ENCODE results near the gene ACAP1.

The ACAP1 gene, protein sequence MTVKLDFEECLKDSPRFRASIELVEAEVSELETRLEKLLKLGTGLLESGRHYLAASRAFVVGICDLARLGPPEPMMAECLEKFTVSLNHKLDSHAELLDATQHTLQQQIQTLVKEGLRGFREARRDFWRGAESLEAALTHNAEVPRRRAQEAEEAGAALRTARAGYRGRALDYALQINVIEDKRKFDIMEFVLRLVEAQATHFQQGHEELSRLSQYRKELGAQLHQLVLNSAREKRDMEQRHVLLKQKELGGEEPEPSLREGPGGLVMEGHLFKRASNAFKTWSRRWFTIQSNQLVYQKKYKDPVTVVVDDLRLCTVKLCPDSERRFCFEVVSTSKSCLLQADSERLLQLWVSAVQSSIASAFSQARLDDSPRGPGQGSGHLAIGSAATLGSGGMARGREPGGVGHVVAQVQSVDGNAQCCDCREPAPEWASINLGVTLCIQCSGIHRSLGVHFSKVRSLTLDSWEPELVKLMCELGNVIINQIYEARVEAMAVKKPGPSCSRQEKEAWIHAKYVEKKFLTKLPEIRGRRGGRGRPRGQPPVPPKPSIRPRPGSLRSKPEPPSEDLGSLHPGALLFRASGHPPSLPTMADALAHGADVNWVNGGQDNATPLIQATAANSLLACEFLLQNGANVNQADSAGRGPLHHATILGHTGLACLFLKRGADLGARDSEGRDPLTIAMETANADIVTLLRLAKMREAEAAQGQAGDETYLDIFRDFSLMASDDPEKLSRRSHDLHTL

DNA sequence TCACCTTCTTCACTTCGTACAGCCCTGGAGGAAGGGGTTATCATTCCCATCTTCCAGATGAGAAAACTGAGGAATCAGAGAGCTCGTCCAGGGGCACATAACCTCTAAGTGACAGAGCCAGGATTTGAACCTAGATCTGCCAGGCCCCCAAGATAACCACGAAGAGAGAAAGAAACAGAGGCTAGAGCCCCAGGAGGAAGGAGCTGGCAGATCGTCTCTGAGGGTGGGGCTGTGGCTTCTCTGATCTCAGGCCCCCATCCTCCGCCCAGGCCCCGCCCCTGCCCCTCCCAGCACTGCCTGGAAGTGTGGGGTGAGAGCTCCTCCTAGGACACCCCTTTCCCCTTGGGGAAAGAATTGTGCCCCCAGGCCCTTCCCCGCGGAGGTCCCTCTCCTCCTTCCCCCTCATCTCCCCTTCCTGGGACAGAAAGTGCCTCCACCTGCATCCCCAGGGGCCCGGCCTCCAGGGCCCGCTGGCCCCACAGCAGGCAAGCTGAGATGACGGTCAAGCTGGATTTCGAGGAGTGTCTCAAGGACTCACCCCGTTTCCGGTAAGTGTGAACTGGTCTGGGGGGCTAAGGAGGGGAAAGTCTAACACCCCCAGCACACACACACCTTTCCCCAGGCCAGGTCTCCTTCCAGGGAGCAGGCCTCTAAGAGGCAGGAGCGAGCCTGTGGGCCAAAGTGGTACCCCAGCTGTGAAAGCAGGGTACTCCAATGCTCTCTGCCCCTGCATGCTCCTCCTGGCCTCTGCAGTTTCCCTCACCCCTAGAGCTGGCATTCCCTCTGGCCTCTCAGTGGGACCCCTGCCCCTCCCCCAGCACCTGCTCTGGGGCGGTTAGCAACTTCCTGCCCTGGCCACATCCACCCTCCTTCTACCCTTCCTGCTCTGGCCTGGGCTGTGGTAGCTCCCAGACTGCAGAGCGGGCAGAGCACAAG lies at the start of gene ACAP1:
ACAP1 (plus strand) TSS at position 290 of the 936 bp plus-strand sequence; CDS start at position 496, 206 bp downstream.
- DNase-seq, result no peak

DNA sequence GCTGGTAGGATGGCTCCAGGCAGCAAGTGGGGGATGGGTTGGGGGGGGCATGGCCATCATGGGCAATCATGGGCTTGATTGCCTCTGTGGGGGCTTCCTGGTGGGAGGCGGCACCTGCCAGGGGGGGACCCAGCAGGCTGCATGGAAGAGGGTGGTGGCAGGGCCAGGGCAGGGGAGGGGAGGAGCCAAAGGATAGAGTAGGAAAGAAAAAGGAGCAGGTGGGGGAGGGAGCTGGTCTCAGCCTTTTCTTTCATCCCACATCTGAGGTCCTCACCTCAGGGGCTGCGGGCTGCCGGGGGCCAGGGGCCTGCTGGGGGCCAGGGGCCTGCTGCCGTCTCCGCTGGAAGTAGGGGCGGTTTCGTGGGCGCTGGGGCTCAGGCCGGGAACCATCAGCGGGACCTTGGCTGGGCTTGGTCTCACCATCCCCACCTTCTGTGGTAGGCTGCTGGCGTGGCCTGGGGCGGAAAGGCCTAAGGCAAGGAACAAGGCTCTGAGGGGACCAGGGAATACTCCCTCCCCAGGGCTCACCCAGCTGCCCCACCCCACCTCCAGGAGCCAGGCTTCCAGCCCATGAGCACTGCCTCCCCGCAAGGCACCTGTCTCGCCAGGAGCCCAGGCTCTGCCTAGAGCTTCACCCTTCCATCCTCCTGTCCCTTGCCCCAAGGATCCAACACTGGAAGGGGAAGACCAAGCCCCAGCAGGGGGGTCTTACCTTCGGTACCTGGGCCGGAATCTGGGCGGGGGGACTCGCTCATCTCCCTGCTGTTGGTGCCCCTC lies 46.9 kb upstream of the ACAP1 start:
- no peak for DNase-seq

DNA sequence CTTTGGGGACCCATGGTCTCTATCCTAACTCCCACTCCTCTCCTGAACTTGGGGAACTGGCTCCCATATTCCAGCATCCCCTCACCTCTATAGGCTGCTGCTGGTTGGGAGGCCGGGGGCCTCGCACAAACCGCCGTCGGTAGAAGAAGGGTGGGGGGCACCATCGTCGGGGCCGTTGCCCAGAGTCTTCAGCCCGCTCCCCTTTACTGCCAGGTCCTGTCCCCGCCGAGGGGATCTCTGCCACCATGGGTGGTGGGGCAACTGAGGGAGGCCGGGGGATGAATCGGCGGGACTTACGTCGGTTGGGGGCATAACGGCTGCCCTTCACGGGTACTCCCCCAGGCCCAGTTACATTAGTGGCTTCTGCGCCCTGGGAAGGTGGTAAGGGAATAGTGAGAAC lies 46.2 kb upstream of the ACAP1 start:
- no peak for DNase-seq

DNA sequence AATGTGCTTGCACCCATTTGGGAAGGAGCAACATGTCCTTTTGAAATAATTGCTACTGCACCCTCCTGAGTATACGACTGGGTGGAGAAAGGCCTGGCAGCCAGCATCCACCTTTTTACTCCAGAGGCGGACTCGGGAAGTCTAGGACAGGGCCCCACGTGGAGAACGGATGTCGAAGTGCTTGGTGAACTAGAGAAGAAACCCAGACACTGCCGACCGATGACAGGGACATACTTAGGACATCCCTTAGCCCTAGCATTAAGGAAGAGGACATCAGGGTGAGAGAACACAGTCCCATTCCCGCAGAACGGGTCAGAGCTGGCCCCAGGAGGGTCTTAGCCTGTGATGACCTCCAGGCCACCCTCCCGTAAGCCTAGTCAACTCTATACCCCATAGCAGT lies 45.6 kb upstream of the ACAP1 start:
- no peak for DNase-seq

DNA sequence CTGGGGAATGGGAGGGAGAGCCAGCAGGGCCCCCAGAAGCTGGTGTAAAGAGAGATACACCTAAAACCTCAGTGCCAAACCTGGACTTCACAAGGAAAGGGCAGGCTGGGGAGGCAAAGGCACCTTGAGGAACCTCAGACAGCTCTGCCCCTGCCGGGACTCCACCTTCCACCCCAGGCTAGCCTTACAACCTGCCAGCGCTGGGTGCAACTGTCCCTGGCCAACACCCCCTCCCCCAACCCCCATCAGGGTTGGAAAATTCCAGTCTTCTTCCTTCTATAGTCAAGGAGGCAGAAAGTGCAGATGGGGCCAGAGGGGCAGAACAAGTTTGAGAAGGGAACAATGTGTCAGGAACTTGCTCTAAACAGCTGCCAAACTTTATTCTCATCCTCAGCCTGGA lies 44.1 kb upstream of the ACAP1 start:
- no peak for DNase-seq

DNA sequence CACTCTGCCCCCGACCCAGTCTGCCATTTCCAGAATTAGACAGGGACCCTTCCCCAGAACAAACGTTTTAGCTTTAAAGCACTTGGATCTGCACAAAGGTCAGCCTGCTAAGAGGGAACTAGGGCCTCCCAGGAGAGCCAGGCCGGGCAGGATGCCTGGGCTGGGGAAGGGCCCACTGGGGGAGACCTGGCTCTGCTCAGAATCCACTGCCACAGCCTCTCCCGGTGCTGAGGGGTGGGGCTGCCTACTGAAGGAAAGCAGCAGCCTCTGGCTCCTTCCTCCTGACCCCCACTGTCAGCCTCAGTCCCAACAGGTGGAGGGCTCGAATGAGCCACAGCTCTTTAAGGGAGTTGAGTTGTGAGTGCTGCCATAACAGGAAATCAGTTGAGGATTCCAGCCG lies 43.6 kb upstream of the ACAP1 start:
- DNase-seq, result no peak

DNA sequence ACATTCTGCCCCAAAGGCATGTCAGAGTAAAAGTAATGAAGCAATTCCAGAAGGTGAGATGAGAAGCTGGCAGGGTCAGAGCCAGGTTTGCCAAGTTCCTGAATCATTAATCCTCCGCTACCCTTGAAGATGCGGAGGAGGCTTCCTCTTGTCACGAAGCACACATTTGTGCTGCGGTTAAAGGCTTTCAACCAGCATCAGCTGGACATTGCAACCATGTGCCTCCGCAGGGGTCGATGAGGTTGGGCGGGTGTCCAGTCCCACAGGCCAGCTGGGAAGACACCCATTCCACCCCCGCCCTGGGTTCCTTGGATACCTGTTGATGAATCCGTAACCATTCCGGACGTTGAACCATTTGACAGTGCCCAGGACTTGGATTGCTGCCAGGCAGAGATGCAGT lies 43.2 kb upstream of the ACAP1 start:
- DNase-seq, result no peak

DNA sequence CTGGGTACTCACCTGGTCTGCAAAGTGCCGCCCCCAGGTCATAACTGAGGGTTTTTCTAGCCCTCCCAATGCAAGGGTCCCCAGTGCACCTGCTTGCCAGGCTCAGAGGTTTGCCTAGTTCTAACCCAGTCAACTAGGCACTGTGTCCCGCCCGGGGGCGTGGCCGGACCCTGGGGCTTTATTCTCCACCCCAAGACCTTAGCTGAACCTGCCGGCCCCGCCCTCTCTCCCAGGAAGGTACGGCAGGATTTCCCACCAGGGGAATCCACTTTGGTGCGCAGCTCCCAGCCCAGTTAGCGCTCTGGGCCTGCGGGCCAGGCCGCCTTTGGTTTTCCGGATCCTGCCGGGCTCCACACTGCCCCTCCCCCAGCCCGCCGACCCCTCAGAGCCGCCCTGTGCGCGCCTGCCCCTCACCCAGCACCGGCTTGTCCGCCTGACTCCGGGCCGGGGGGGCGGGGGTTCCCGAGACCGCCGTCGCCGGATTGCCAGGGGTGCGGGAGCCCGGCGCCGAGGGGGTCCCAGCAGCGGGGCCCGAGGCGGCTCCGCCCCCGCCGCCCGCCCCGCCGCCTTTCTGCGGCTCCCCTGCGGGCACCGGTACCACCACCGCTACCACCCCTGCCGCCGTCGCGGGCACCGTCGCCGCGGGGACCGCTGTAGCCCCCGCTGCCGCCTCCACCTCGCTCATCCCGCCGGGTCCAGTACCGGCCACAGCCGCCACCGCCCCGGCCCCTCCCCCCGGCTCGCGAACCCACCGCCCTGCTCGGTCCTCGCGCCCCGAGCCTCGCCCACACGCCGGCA lies 42.3 kb upstream of the ACAP1 start:
- DNase-seq, result no peak

DNA sequence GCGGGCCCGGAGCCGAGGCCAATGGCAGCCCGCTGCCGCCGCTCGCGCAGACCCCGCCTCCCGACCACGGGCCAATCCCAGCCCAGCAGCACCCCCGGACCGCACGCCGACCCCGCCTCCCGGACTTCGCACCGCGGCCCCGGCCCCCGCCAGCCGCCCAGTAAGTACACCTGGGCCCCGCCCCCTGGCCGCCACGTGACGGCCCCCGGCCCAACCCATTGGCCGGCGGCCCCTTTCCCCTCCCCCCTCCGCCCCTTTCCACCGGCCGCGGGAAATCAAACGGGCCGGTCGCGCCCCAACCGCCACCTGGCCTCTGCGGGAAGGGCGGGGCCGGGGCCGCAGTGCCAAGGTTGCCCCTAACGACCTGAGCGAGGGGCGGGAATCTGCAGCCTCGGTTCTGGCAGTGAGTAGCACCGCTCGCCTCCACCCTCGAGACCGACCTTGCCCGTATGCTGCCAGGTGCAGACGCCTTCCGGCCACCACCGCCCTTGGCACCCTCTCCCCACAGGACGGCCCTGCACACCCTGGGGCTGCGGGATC lies 41.6 kb upstream of the ACAP1 start, which contains the start of gene YBX2:
YBX2 (minus strand) TSS at position 26 of the 540 bp plus-strand sequence. CDS start 139 bp downstream, outside the sequence.
- peak; percentile 74 for DNase-seq

DNA sequence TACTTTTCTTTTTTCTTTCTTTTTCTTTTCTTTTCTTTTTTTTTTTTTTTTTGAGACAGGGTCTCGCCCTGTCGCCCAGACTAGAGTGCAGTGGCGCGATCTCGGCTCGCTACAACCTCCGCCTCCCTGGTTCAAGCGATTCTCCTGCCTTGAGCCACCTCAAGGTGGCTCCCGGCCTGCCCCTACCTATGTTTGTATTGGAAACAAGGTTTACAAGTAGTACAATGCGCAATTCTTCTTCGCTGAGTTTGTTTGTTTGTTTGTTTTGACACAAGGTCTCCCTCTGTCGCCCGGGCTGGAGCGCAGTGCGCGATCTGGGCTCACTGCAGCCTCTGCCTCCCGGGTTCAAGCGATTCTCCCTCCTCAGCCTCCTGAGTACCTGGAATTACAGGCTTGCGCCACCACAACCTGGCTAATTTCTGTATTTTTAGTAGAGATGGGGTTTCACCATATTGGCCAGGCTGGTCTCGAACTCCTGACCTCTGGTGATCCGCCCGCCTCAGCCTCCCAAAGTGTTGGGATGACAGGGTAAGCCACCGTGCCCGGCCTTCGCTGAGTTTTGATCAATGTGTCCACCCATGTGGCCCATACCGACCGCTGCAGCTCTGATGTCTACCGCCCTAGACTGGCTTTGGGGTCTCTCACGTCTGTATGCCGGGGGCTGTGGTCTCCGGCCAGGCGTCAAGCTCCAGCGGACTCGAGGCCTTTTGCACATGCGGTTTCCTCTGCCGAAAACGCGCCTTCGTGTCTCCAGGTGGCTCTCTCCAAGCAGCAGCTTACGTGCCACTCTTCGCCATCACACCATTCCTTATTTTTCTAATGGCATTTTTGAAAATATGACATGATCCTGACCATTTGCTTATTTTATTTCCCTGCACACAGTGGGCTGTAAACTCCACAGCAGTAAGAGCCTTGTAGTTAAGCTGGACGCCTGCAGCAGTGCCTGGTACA lies 40.8 kb upstream of the ACAP1 start:
- DNase-seq, result no peak

DNA sequence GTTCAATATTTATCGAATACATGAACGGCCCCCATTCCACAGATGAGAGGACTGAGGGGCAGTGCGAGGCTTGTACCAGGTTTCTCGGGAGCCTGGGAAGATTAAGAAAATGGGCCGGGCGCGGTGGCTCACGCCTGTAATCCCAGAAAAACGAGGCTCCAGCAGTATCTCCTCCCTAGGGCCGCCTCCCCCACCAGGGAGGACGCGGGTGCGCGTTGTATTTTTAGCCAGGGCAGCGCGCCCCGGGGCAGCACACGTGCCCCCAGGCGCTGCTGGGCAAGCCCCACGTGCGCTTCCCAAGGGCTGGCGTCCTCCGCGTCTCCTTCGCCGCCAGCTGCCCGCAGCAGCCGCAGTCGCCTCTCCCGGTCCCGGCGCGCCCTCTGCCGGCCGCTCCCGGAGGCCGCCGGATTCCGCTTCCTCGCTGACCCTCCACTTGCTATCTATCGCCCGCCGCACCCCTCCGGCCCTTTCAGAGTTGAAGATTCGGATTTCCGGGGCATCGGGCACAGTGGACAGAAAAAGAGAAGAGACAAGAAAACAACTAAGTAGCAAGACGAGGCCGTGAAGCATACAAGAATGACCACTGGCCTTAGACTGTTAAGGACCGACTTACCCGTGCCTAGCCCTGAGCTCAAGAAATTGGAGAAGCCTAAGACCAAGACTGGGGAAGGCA lies 40.0 kb upstream of the ACAP1 start:
- DNase-seq, result peak; percentile 44

DNA sequence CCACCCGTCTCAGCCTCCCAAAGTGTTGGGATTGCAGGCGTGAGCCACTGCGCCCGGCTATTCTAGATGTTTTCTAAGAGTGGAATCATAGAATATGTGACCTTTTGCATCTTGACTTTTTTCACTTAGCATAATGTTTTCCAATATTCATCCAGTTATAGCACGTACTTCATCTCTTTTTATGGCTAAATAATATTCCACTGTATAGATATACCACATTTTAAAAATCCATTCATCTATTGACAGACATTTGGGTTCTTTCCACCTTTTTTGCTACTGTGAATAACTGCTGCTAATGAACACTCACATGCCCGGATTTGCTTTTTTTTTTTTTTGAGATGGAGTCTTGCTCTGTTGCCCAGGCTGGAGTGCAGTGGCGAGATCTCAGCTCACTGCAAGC lies 32.1 kb upstream of the ACAP1 start:
- no peak for DNase-seq

DNA sequence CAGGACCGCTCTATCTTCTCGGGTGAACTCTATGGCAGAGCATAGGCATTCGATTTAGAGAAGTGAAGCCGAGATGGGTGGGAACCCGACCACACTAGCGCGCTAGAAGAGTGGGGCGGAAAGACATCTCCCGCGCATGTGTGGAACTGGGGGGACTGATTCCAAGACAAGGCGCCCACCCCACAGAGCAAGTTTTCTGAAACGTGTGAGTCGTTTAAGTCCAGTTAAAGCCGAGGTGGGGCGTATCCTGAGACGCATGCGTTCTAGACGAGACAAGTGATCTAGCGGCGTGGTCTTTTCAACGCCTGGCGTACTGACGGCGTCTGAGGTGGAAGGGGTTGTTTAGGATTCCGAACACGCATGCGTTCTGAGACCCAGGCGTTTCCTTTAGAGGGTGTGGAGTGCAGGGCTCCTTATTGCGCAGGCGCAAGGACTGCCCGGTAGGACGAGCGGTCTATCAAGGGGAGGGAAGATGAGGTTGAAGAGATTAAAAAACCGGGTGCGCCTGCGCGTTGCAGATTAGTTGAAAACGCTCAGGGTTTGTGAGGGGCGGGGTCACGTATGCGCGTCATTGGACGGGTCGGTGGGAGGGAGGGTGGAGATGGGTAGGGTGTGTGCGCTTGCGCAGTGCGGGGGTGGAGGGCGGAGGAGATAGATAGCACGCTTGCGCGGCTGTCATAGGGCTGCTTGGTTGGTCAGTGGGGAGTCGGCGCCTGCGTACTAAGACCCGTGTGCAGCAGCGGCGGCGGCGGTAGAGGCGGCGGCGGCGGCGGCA lies 29.2 kb upstream of the ACAP1 start, which contains the start of gene EIF5A:
EIF5A (plus strand) TSS at position 718 of the 775 bp plus-strand sequence. CDS start 2,008 bp downstream, outside the sequence.
- DNase-seq, result peak; percentile 99

DNA sequence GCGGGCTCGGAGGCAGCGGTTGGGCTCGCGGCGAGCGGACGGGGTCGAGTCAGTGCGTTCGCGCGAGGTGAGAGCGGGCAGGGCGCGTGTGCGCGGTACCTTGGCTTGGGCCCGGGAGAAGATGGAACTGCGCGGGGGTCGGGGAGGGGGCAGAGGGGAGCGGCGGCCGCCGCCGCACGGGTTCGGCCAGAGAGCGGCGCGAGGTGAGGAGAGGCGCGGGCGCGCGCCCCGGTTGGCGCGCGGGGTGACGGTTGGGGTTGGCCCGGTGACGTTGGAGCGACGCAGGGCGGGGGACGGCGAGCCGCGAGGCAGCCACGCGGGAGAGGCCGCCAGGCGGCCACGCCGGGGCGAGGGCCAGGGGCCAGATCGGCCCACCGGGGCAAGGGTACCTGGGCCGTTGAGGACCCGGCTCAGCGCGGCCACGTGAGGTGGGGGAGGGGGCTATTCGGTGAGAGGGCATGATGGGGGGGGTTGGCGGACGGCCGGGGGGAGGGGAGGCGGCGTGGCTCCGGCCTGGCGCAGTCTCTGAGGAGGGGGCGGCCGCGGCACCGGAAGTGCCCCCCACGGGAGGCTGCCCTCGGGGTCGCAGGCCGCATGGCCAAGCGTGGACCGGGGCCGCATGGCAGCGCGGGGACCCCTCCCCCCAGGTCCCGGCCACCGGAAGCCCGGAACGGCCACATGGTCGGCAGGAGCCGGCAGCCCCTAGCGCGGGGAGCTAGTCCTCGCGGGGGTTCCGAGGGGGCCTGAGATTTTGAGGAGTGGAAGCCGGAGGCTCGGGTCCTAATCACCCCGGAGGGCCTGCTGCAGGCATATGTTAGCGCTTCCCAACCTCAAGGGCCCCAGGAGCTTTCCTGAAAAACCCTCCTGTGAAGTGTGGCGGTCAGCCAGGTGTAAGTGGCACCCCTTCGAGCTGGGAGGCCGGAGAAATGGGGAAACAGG lies 28.4 kb upstream of the ACAP1 start:
- no peak for DNase-seq

DNA sequence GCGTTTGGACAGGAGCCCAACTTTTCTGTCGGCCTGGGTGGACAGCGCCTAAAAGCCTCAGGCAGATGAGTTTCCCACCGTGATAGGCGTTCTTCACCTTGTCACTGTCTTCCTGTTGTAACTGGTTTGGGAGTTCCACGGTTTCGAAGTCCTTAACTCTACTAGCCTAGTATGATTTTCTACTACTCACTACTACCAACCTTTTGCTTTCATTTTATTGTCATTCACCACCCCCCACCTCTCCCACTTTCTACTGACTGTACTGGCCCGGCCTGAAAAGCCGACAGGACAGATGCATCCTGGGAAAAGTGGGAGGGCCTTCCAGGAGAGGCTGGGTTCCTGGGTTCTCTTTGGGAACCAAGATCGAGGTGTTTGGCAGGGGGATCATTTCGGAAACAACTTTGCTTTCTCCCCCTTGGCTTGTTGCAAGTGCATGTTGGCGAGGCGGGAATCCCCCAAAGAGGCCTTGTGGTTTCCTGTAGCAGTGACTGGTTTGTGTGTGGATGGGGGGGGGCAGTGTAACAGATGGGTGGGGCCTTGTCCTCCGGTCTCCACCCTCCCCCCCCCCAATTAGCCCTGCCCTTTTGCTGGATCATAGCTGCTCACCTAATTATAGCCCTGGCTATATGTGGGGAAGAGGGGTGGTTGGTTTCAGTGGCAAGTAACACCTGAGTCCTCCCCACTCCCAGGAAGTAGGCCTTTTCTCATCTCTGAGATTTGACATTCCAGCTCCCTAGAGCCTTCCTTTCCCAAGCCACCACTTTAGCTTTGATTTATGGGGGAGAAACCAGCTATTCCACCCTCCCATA lies 27.5 kb upstream of the ACAP1 start:
- peak; percentile 53 for DNase-seq

DNA sequence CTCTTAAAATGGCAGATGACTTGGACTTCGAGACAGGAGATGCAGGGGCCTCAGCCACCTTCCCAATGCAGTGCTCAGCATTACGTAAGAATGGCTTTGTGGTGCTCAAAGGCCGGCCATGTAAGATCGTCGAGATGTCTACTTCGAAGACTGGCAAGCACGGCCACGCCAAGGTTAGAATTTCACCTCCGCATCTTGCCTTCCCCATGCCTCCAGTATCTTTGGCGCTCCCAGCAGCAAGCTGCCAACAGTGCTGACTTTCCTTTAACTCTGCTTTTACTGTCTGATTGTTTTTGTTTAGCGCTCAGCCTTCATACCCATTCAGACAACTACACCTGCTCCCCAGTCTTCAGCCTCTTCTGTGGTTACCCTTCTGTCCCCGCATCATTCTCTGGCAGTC lies 26.7 kb upstream of the ACAP1 start:
- no peak for DNase-seq
